ENCODE results near the gene HS3ST5.

- TF ChIP-seq EP300 (IDR thresholded peaks at IDR 0.05) (no peak), CTCF (IDR thresholded peaks at IDR 0.05) (no peak), POLR2A (IDR thresholded peaks at IDR 0.05) (no peak)
Measured at GRCh38 chr6:114344971-114345275, 2.1 kb upstream of the HS3ST5 start.
